ENCODE data around the gene TNFRSF12A. TPM values are rescaled to one million over a fixed set of nuclear protein-coding genes. Genes with fewer than 3 reads are reported as not detected.

The TNFRSF12A gene
- total and polyA plus RNA-seq, 7 experiments from 2014 or later = 0.57 to 5.9 (median 1.1) TPM; not detected in 2

GRCh38 chr16:2983706-2984136 is 36.4 kb upstream of the TNFRSF12A start:
- Mint-ChIP-seq H3K27ac (no peak overlapping the region), H3K36me3 (peaks cover 0 to 2% (median 0%) of the 10 kb centered on the region in 5 donors), H3K9me3 (peaks cover 0 to 2% (median 0%) of the 10 kb centered on the region in 11 donors), H3K27me3 (peaks cover 0 to 4% (median 0%) of the 10 kb centered on the region in 5 donors), H3K4me1 (peaks cover 9 to 23% (median 14%) of the 10 kb centered on the region in 7 donors), H3K4me3 (peak overlapping the region in 6 of 10 donors; percentile 30 to 54 (median 40))
- no peaks in the 10 kb centered on the region for H3K27me3 ChIP-seq (ENCODE audit: control insufficient read depth in 2 of 2, insufficient read depth in 2 of 2, low read length in 2 of 2)
- H3K9me3 ChIP-seq (ENCODE audit: control insufficient read depth in 2 of 3, low read length in 3 of 3) = no peaks in the 10 kb centered on the region
- ATAC-seq (peak; percentile 68), DNase-seq (peak in 7 of 9 donors; percentile 22 to 76 (median 43))
- intact Hi-C loops (cut with micrococcal nuclease) = loop anchor here in 1 of 2 donors (1.0 to 5.0 kb wide), 4 partner anchors 22 to 101 kb away; partner anchors contain the start of genes FLYWCH1 and FLYWCH2
- H3K4me1 ChIP-seq (ENCODE audit: control insufficient read depth in 2 of 2, insufficient read depth in 2 of 2, low read length in 2 of 2) = peaks cover 5 to 6% of the 10 kb centered on the region in 2 donors
- ChIA-PET POLR2A (interaction anchor here (3.2 kb wide), 1 partner anchor 17 kb away, joined by 17 read pairs; no protein-coding TSS in a partner anchor), CTCF (interaction anchor here (0.9 to 1.4 kb wide), 3 partner anchors 11 to 22 kb away, joined by 3 to 8 read pairs (median 4); no protein-coding TSS in a partner anchor)
- H3K36me3 ChIP-seq (ENCODE audit: control insufficient read depth in 2 of 3, insufficient read depth in 3 of 3, low read length in 3 of 3) = no peaks in the 10 kb centered on the region
- H3K4me3 ChIP-seq (ENCODE audit: low read length) = no peak overlapping the region
- no peak overlapping the region for H3K27ac ChIP-seq (ENCODE audit: low read depth, low read length)

GRCh38 chr16:2985462-2985861 is 34.7 kb upstream of the TNFRSF12A start:
- Histone ChIP-seq H3K4me3 (ENCODE audit: low read length) (no peak overlapping the region), H3K9me3 (ENCODE audit: control insufficient read depth in 2 of 3, low read length in 3 of 3) (no peaks in the 10 kb centered on the region), H3K27me3 (ENCODE audit: control insufficient read depth in 2 of 2, insufficient read depth in 2 of 2, low read length in 2 of 2) (no peaks in the 10 kb centered on the region), H3K27ac (ENCODE audit: low read depth, low read length) (no peak overlapping the region), H3K36me3 (ENCODE audit: control insufficient read depth in 2 of 3, insufficient read depth in 3 of 3, low read length in 3 of 3) (no peaks in the 10 kb centered on the region), H3K4me1 (ENCODE audit: control insufficient read depth in 2 of 2, insufficient read depth in 2 of 2, low read length in 2 of 2) (peaks cover 5 to 6% of the 10 kb centered on the region in 2 donors)
- peaks cover 9 to 20% (median 12%) of the 10 kb centered on the region in 7 donors for H3K4me1 Mint-ChIP-seq
- ATAC-seq (no peak), DNase-seq (no peak)
- no peak overlapping the region for H3K4me3 Mint-ChIP-seq
- H3K27me3 Mint-ChIP-seq = peaks cover 0 to 9% (median 0%) of the 10 kb centered on the region in 5 donors
- intact Hi-C loops (cut with micrococcal nuclease) = no loop called here
- H3K9me3 Mint-ChIP-seq = peaks cover 0 to 3% (median 0%) of the 10 kb centered on the region in 11 donors
- POLR2A ChIA-PET = no interaction called here
- H3K27ac Mint-ChIP-seq = no peak overlapping the region
- H3K36me3 Mint-ChIP-seq = peaks cover 0 to 2% (median 0%) of the 10 kb centered on the region in 5 donors
- CTCF ChIA-PET = interaction anchor here (1.3 kb wide), 1 partner anchor 18 kb away, joined by 3 read pairs; no protein-coding TSS in a partner anchor

DNA sequence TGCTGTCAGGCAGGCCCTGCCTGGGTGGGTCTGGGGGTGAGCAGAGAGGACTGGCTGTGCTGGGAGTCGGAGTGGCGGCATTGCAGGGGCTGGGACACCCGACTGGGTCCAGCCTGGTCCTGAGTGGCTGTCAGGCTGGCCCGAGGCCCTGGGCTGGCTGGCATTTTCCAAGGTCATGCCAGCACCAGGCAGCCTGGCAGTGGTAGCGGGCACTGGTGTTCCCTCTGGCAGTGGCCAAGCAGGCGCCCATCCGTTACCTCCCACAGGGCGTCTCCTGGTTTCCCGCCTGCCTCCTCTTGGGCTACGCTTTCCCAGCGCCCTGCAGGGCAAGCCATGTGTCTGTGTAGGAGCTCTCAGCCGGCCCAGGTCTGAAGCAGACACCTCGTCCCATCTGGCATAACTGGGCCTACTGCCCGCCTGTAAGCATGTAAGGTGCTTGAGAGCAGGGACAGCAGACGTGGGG is 34.2 kb upstream of the TNFRSF12A start:
- peaks cover 9 to 16% (median 12%) of the 10 kb centered on the region in 7 donors for H3K4me1 Mint-ChIP-seq
- Histone ChIP-seq H3K9me3 (ENCODE audit: control insufficient read depth in 2 of 3, low read length in 3 of 3) (no peaks in the 10 kb centered on the region), H3K36me3 (ENCODE audit: control insufficient read depth in 2 of 3, insufficient read depth in 3 of 3, low read length in 3 of 3) (no peaks in the 10 kb centered on the region), H3K4me1 (ENCODE audit: control insufficient read depth in 2 of 2, insufficient read depth in 2 of 2, low read length in 2 of 2) (peaks cover 2% of the 10 kb centered on the region in 2 donors), H3K27ac (ENCODE audit: low read depth, low read length) (no peak overlapping the region), H3K4me3 (ENCODE audit: low read length) (no peak overlapping the region), H3K27me3 (ENCODE audit: control insufficient read depth in 2 of 2, insufficient read depth in 2 of 2, low read length in 2 of 2) (no peaks in the 10 kb centered on the region)
- ATAC-seq = no peak
- no peak for DNase-seq
- H3K27me3 Mint-ChIP-seq = peaks cover 0 to 9% (median 0%) of the 10 kb centered on the region in 5 donors
- ChIA-PET POLR2A (interaction anchor here (0.5 kb wide), 1 partner anchor 643 kb away, joined by 5 read pairs; no protein-coding TSS in a partner anchor), CTCF (interaction anchor here (1.3 kb wide), 1 partner anchor 18 kb away, joined by 3 read pairs; no protein-coding TSS in a partner anchor)
- peaks cover 0 to 3% (median 0%) of the 10 kb centered on the region in 11 donors for H3K9me3 Mint-ChIP-seq
- H3K4me3 Mint-ChIP-seq = no peak overlapping the region
- no peak overlapping the region for H3K27ac Mint-ChIP-seq
- intact Hi-C loops (cut with micrococcal nuclease) = no loop called here
- H3K36me3 Mint-ChIP-seq = peaks cover 0 to 2% (median 0%) of the 10 kb centered on the region in 5 donors

DNA sequence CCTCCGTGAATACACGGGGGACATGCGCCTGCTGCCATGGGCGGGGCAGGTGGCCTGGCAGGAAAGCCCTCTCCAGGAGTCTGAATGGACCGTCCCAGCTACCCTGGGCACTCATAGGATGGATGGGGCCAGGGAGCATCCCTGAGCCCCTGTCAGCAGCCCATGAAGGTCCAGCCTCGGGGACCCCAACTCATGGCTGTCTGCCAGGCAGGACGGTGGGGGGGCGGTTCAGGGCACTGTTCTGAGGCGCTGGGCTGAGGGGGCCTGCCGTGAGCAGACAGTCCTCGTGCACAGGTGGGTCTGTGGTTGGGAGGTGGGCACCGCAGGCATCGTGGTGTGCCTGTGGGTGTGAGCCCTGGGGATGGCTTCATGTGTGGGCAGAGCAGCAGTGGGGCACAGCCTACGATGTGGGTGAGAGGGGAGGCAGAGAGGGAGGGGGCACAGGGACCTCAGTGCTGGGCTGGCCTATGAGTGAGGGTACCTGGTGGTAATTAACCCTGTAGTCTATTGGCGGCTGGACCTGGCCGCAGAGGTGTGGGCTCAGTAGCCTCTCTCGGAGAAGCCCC is 33.5 kb upstream of the TNFRSF12A start:
- intact Hi-C loops (cut with micrococcal nuclease) = no loop called here
- H3K27ac Mint-ChIP-seq = peak overlapping the region in 1 of 9 donors; percentile 76
- H3K4me1 Mint-ChIP-seq = peaks cover 7 to 12% (median 7%) of the 10 kb centered on the region in 7 donors
- H3K9me3 Mint-ChIP-seq = peaks cover 0 to 3% (median 0%) of the 10 kb centered on the region in 11 donors
- peaks cover 0 to 9% (median 0%) of the 10 kb centered on the region in 5 donors for H3K27me3 Mint-ChIP-seq
- CTCF ChIA-PET = interaction anchor here (0.5 kb wide), 1 partner anchor 142 kb away, joined by 3 read pairs; no protein-coding TSS in a partner anchor
- ATAC-seq (no peak), DNase-seq (no peak)
- Histone ChIP-seq H3K27me3 (ENCODE audit: control insufficient read depth in 2 of 2, insufficient read depth in 2 of 2, low read length in 2 of 2) (no peaks in the 10 kb centered on the region), H3K4me1 (ENCODE audit: control insufficient read depth in 2 of 2, insufficient read depth in 2 of 2, low read length in 2 of 2) (no peaks in the 10 kb centered on the region), H3K4me3 (ENCODE audit: low read length) (no peak overlapping the region), H3K27ac (ENCODE audit: low read depth, low read length) (no peak overlapping the region), H3K9me3 (ENCODE audit: control insufficient read depth in 2 of 3, low read length in 3 of 3) (no peaks in the 10 kb centered on the region), H3K36me3 (ENCODE audit: control insufficient read depth in 2 of 3, insufficient read depth in 3 of 3, low read length in 3 of 3) (no peaks in the 10 kb centered on the region)
- no peak overlapping the region for H3K4me3 Mint-ChIP-seq
- POLR2A ChIA-PET = interaction anchor here (0.5 kb wide), 1 partner anchor 642 kb away, joined by 5 read pairs; no protein-coding TSS in a partner anchor
- peaks cover 0 to under 1% (median 0%) of the 10 kb centered on the region in 5 donors for H3K36me3 Mint-ChIP-seq

DNA sequence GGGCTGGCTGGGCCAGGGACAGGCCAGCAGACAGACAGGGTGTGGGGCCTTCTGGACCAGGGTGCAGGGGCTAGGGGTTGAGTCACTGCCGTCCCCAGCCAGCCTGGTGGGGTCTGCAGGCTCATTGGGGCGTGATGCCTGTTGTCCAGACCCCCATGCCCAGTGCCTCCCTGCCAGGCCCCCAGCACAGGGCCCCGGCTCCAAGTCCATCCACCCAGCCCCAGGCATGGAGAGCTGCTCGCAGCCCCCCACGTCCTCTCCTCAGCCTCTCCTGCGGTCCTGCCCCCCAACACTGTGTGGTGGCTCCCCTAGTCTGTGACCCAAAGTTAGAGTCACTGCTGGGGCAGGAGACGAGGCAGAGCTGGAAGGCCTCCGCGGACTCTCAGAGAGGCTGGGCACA is 32.9 kb upstream of the TNFRSF12A start:
- DNase-seq (no peak), ATAC-seq (no peak)
- intact Hi-C loops (cut with micrococcal nuclease) = no loop called here
- CTCF ChIA-PET = interaction anchor here (0.5 kb wide), 1 partner anchor 142 kb away, joined by 3 read pairs; no protein-coding TSS in a partner anchor
- peaks cover 2 to 11% (median 3%) of the 10 kb centered on the region in 7 donors for H3K4me1 Mint-ChIP-seq
- peaks cover 0 to 9% (median 0%) of the 10 kb centered on the region in 5 donors for H3K27me3 Mint-ChIP-seq
- Histone ChIP-seq H3K27ac (ENCODE audit: low read depth, low read length) (no peak overlapping the region), H3K4me1 (ENCODE audit: control insufficient read depth in 2 of 2, insufficient read depth in 2 of 2, low read length in 2 of 2) (no peaks in the 10 kb centered on the region), H3K27me3 (ENCODE audit: control insufficient read depth in 2 of 2, insufficient read depth in 2 of 2, low read length in 2 of 2) (no peaks in the 10 kb centered on the region), H3K36me3 (ENCODE audit: control insufficient read depth in 2 of 3, insufficient read depth in 3 of 3, low read length in 3 of 3) (no peaks in the 10 kb centered on the region), H3K9me3 (ENCODE audit: control insufficient read depth in 2 of 3, low read length in 3 of 3) (no peaks in the 10 kb centered on the region), H3K4me3 (ENCODE audit: low read length) (no peak overlapping the region)
- no peak overlapping the region for H3K4me3 Mint-ChIP-seq
- POLR2A ChIA-PET = no interaction called here
- H3K27ac Mint-ChIP-seq = no peak overlapping the region
- H3K9me3 Mint-ChIP-seq = peaks cover 0 to 3% (median 0%) of the 10 kb centered on the region in 11 donors
- no peaks in the 10 kb centered on the region for H3K36me3 Mint-ChIP-seq

GRCh38 chr16:2987833-2988232 is 32.3 kb upstream of the TNFRSF12A start:
- CTCF ChIA-PET = no interaction called here
- H3K27ac ChIP-seq (ENCODE audit: low read depth, low read length) = no peak overlapping the region
- no peaks in the 10 kb centered on the region for H3K36me3 ChIP-seq (ENCODE audit: control insufficient read depth in 2 of 3, insufficient read depth in 3 of 3, low read length in 3 of 3)
- Mint-ChIP-seq H3K27ac (no peak overlapping the region), H3K9me3 (peaks cover 0 to 2% (median 0%) of the 10 kb centered on the region in 11 donors), H3K36me3 (no peaks in the 10 kb centered on the region), H3K27me3 (peaks cover 0 to 9% (median 0%) of the 10 kb centered on the region in 5 donors), H3K4me3 (no peak overlapping the region), H3K4me1 (peaks cover 0 to 11% (median 0%) of the 10 kb centered on the region in 7 donors)
- no peak for ATAC-seq
- intact Hi-C loops (cut with micrococcal nuclease) = no loop called here
- H3K4me3 ChIP-seq (ENCODE audit: low read length) = no peak overlapping the region
- H3K4me1 ChIP-seq (ENCODE audit: control insufficient read depth in 2 of 2, insufficient read depth in 2 of 2, low read length in 2 of 2) = no peaks in the 10 kb centered on the region
- no peaks in the 10 kb centered on the region for H3K9me3 ChIP-seq (ENCODE audit: control insufficient read depth in 2 of 3, low read length in 3 of 3)
- POLR2A ChIA-PET = no interaction called here
- H3K27me3 ChIP-seq (ENCODE audit: control insufficient read depth in 2 of 2, insufficient read depth in 2 of 2, low read length in 2 of 2) = no peaks in the 10 kb centered on the region
- no peak for DNase-seq
